SK-N-MC (cell line): ENCODE results near the gene MARCHF10.

Source experiments
- EZH2 ChIP-seq: fragments of 200-600 bp; sonication (generic); IDR thresholded peaks from one replicate; pipeline ENCODE4 v1.6.1; 2017; ENCODE audit warnings: antibody characterized with exemption
- POLR2AphosphoS5 ChIP-seq: IDR thresholded peaks from 2 replicates; pipeline ENCODE4 v1.6.1; 2012; ENCODE audit warnings: mild to moderate bottlenecking, low read depth, low read length, borderline replicate concordance

DNA sequence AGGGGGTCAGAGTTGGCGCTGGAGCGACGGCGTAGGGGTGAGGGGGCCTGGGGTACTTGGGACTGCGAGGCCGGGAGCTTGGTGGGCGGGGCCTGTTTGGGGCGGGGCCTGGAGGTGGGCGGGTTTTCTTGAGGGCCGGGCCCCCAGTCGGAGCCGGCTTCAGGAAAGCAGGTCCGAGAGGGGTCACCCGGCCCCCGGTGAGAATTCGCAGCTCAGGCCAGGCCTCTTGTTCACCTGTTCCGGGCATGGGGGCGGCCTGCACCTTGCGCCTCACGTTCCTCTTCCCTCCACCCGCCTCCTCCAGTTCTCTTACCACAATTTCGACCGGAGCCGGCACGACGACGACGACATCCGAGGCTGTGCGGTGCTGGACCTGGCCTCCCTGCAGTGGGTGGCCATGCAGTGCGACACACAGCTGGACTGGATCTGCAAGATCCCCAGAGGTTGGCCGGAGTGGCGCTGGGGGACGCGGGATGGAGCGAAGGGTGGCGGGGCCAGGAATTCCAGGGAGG lies 128.2 kb downstream of the MARCHF10 start:
- no peak for TF ChIP-seq EZH2
- TF ChIP-seq POLR2AphosphoS5: no peak
